ENCODE results near the gene KIAA0513. TPM values are rescaled to one million over a fixed set of nuclear protein-coding genes. Genes with fewer than 3 reads are reported as not detected.

Gene KIAA0513
- total and polyA plus RNA-seq, 2 donors (not counting 1 experiment from before 2014, with no cell fraction given) = 1.1 to 2.1 TPM

DNA sequence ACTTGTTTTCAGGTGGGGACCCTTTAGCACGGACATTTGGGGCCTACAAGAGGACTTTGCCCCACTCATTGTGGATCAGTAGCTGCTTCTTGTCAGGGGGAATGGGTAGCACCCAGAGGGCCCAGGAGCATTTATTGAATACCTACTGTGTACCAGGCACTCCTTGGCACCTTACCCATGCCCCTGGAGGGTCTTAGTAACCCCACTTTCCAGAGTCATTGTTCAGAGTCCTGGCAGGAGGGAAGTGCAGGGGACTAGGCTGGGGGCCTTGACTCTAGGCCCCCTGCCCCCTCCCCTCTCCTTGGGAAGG is 105.7 kb downstream of the KIAA0513 start:
- CTCF ChIA-PET = no interaction called here
- H3K4me1 Mint-ChIP-seq = peaks cover 11% of the 10 kb centered on the region

More for the DNA sequence above, 105.7 kb downstream of the KIAA0513 start:
- DNase-seq (no peak), ATAC-seq (ENCODE audit: low read depth) (no peak)
- intact Hi-C loops (cut with micrococcal nuclease) = no loop called here
- no peak overlapping the region for H3K27ac Mint-ChIP-seq
- no peaks in the 10 kb centered on the region for H3K36me3 ChIP-seq (replicated peaks in 1 of 2; ENCODE audit: control extremely low read depth in 1 of 2, control insufficient read depth in 1 of 2, extremely low read depth in 1 of 2, insufficient read depth in 2 of 2, low read length in 1 of 2)
- H3K4me2 ChIP-seq (replicated peaks; ENCODE audit: low read depth, low read length, poor library complexity, severe bottlenecking) = no peak overlapping the region
- no peak overlapping the region for H3K4me3 ChIP-seq (ENCODE audit: control extremely low read depth in 1 of 5, extremely low read depth in 1 of 5, insufficient read depth in 1 of 5, low read depth in 2 of 5, low read length in 4 of 5)
- H3K9me3 Mint-ChIP-seq (ENCODE audit: insufficient read depth) = no peaks in the 10 kb centered on the region
- no peak overlapping the region for H3K4me3 Mint-ChIP-seq
- 89% methylated on average over 1 of the region's 1 CpG for WGBS (ENCODE audit: insufficient coverage)
- peaks cover 0 to 11% (median 0%) of the 10 kb centered on the region in 3 donors for H3K9me3 ChIP-seq (ENCODE audit: control extremely low read depth in 1 of 3, control insufficient read depth in 2 of 3, insufficient read depth in 1 of 3, low read length in 2 of 3)
- H2AFZ ChIP-seq (ENCODE audit: insufficient read depth, low read depth, low read length, poor library complexity, severe bottlenecking) = no peak overlapping the region
- H3K79me2 ChIP-seq (ENCODE audit: control insufficient read depth, insufficient read depth, low read length) = no peaks in the 10 kb centered on the region
- no peaks in the 10 kb centered on the region for H4K20me1 ChIP-seq (ENCODE audit: control insufficient read depth, insufficient read depth, low read length, poor library complexity, severe bottlenecking)
- H3K27me3 ChIP-seq (replicated peaks in 1 of 4; ENCODE audit: control extremely low read depth in 1 of 4, control insufficient read depth in 3 of 4, insufficient read depth in 4 of 4, low read length in 3 of 4) = peaks cover 0 to 14% (median 7%) of the 10 kb centered on the region in 4 experiments
- peaks cover 9 to 26% of the 10 kb centered on the region in 2 donors for H3K4me1 ChIP-seq (ENCODE audit: control insufficient read depth in 2 of 2, insufficient read depth in 2 of 2, low read length in 2 of 2)
- H3K27ac ChIP-seq (ENCODE audit: low read length in 2 of 2) = no peak overlapping the region
- peaks cover 11% of the 10 kb centered on the region for H3K27me3 Mint-ChIP-seq
- TF ChIP-seq EZH2 (IDR thresholded peaks at IDR 0.05; ENCODE audit: borderline replicate concordance, insufficient read depth, low read depth, low read length, poor library complexity, severe bottlenecking) = no peak
- TF ChIP-seq CTCF (IDR thresholded peaks at IDR 0.05) = no peak
- no peak overlapping the region for H3K9ac ChIP-seq (ENCODE audit: low read length)
- POLR2A ChIA-PET = no interaction called here
